Measurements from ENCODE around the gene APAF1.

Gene APAF1

DNA sequence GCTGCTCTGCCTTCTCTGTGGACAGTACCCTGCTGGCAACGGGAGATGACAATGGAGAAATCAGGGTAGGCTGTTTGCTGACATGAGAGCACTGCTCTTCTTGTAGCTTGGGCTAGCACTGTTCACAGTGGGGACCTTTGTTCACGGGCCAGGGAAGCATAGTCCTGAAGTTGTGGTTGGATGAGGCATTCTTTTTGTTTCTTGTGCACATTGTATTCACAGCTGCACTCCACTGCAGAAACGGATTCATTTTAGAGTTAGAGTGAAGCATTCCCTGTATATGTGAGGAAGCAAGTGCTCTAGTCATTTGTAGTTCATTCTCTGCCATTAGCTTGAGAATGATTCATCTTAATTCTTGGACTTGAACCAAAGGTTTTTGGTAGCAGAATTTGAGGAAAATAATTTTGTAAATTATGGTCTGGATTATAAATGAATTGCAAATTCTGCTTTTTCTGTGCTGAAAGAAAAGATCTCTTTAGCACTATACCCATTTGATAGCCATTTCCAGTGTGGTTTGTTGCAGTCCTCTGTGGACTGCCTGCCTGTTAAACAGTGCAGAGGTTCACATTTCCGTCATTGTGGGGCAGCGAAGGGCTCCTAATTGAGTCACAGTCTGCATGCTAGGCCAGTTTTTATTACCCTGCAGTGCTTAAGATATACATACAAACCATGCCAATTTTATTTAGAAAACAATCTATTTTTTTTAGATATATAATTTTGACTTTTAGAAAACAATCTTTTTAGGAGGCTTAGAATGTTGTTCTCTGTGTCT lies 80.6 kb downstream of the APAF1 start:
- H3K27me3 ChIP-seq (ENCODE audit: low read depth): no peaks in the 10 kb centered on the region
- H3K4me3 ChIP-seq: no peak overlapping the region
- DNase-seq (ENCODE audit: low spot score in 2 of 2): peak; percentile 14 to 71
- in situ Hi-C loops (cut with MboI; ENCODE audit: low sequenced_read_pairs): loop anchor here (25.0 kb wide), 1 partner anchor 262 kb away; no protein-coding TSS in a partner anchor
- no peaks in the 10 kb centered on the region for H3K9me3 ChIP-seq
- H3K36me3 ChIP-seq (replicated peaks): peaks cover 12% of the 10 kb centered on the region
- H3K4me1 ChIP-seq: no peaks in the 10 kb centered on the region

DNA sequence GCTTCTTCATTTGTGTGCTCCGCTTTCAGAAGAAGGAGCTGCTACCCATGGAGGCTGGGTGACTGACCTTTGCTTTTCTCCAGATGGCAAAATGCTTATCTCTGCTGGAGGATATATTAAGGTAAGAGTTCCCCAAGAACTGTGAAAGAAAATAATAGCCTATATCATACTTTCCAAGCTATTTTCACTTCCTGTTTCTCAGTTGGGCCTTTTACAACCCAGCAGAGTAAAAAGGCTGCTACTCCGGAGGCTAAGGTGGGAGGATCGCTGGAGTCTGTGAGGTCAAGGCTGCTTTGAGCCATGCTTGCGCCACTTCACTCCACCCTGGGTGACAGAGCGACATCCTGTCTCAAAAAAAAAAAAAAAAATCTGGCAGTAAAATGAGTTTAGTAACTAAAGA lies 82.1 kb downstream of the APAF1 start:
- Histone ChIP-seq H3K36me3 (replicated peaks) (peaks cover 12% of the 10 kb centered on the region), H3K27me3 (ENCODE audit: low read depth) (no peaks in the 10 kb centered on the region), H3K4me1 (no peaks in the 10 kb centered on the region), H3K9me3 (no peaks in the 10 kb centered on the region), H3K4me3 (no peak overlapping the region)
- in situ Hi-C loops (cut with MboI; ENCODE audit: low sequenced_read_pairs): loop anchor here (25.0 kb wide), 1 partner anchor 260 kb away; no protein-coding TSS in a partner anchor
- no peak for DNase-seq (ENCODE audit: low spot score in 2 of 2)

DNA sequence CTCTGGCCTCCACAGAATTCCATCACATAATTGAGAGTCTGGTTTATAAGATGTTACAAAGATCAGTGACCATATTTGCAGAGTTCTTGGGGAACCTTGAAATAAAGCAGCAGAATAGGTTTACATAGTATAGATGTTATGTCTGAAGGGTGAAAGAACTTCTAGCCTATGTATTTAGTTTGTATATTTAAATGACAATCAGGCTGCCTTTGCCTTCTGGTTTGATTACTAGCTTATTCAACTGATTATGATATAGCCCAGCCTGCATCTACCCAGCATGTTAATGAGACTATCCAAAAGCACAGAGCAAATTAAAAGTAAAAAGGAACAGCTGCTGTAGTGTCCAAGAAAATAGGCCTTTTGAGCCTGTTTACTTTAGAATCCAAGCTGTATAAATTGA lies 85.3 kb downstream of the APAF1 start:
- H3K4me3 ChIP-seq: no peak overlapping the region
- H3K4me1 ChIP-seq: no peaks in the 10 kb centered on the region
- in situ Hi-C loops (cut with MboI; ENCODE audit: low sequenced_read_pairs): loop anchor here (25.0 kb wide), 1 partner anchor 257 kb away; no protein-coding TSS in a partner anchor
- H3K9me3 ChIP-seq: no peaks in the 10 kb centered on the region
- peaks cover 6% of the 10 kb centered on the region for H3K36me3 ChIP-seq (replicated peaks)
- no peak for DNase-seq (ENCODE audit: low spot score in 2 of 2)
- H3K27me3 ChIP-seq (ENCODE audit: low read depth): no peaks in the 10 kb centered on the region

- in situ Hi-C loops (cut with MboI; ENCODE audit: low sequenced_read_pairs): loop anchor here (25.0 kb wide), 1 partner anchor 253 kb away; no protein-coding TSS in a partner anchor
- no peak overlapping the region for H3K4me3 ChIP-seq
- H3K36me3 ChIP-seq (replicated peaks): no peaks in the 10 kb centered on the region; the same call in 1 of the 2 replicates
- H3K4me1 ChIP-seq: no peaks in the 10 kb centered on the region
- H3K27me3 ChIP-seq (ENCODE audit: low read depth): no peaks in the 10 kb centered on the region
- DNase-seq (ENCODE audit: low spot score in 2 of 2): no peak
- no peaks in the 10 kb centered on the region for H3K9me3 ChIP-seq
Observed at GRCh38 chr12:98733667-98734350, 88.7 kb downstream of the APAF1 start.

- DNase-seq (ENCODE audit: low spot score in 2 of 2): no peak
- Histone ChIP-seq H3K4me3 (no peak overlapping the region), H3K4me1 (no peaks in the 10 kb centered on the region), H3K36me3 (replicated peaks) (no peaks in the 10 kb centered on the region), H3K27me3 (ENCODE audit: low read depth) (no peaks in the 10 kb centered on the region), H3K9me3 (peaks cover 2% of the 10 kb centered on the region; the same call in 1 of the 2 replicates)
- in situ Hi-C loops (cut with MboI; ENCODE audit: low sequenced_read_pairs): loop anchor here (25.0 kb wide), 1 partner anchor 251 kb away; no protein-coding TSS in a partner anchor
Observed at GRCh38 chr12:98735821-98736220, 90.7 kb downstream of the APAF1 start.

- H3K4me1 ChIP-seq: peaks cover under 1% of the 10 kb centered on the region; the same call in 1 of the 2 replicates
- no peak overlapping the region for H3K4me3 ChIP-seq
- H3K9me3 ChIP-seq: peaks cover 4% of the 10 kb centered on the region; the same call in 1 of the 2 replicates
- in situ Hi-C loops (cut with MboI; ENCODE audit: low sequenced_read_pairs): loop anchor here (25.0 kb wide), 1 partner anchor 251 kb away; no protein-coding TSS in a partner anchor
- no peaks in the 10 kb centered on the region for H3K36me3 ChIP-seq (replicated peaks)
- no peak for DNase-seq (ENCODE audit: low spot score in 2 of 2)
- no peaks in the 10 kb centered on the region for H3K27me3 ChIP-seq (ENCODE audit: low read depth)
Observed at GRCh38 chr12:98736352-98737321, 91.5 kb downstream of the APAF1 start.

DNA sequence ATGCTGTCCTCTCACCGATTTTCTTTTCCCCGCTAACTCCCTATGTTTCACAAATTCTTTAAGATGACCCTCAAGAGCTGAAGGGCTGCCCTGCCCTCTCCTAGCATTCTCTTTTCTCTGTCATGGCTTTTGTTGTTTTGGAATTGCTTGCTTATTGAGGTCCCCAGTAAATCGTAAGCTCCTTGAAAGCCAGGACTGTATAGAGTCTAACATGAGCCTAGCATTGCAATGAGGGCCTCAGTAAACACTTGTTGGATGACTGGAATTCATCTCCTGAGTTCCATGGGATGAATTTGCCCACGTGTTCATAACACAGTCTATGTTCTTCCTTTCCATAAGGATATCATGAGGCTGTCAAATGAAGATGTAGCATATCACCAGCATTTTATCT lies 92.2 kb downstream of the APAF1 start:
- H3K9me3 ChIP-seq: peaks cover 4% of the 10 kb centered on the region; the same call in 1 of the 2 replicates
- no peaks in the 10 kb centered on the region for H3K36me3 ChIP-seq (replicated peaks)
- no peak overlapping the region for H3K4me3 ChIP-seq
- no peak for DNase-seq (ENCODE audit: low spot score in 2 of 2)
- no peaks in the 10 kb centered on the region for H3K27me3 ChIP-seq (ENCODE audit: low read depth)
- in situ Hi-C loops (cut with MboI; ENCODE audit: low sequenced_read_pairs): loop anchor here (25.0 kb wide), 1 partner anchor 250 kb away; no protein-coding TSS in a partner anchor
- peaks cover 5% of the 10 kb centered on the region; the same call in 1 of the 2 replicates for H3K4me1 ChIP-seq

- Histone ChIP-seq H3K36me3 (replicated peaks) (no peaks in the 10 kb centered on the region), H3K27me3 (ENCODE audit: low read depth) (no peaks in the 10 kb centered on the region), H3K9me3 (peaks cover 4% of the 10 kb centered on the region; the same call in 1 of the 2 replicates), H3K4me1 (peaks cover 5% of the 10 kb centered on the region; the same call in 1 of the 2 replicates), H3K4me3 (no peak overlapping the region)
- in situ Hi-C loops (cut with MboI; ENCODE audit: low sequenced_read_pairs): loop anchor here (25.0 kb wide), 1 partner anchor 249 kb away; no protein-coding TSS in a partner anchor
- DNase-seq (ENCODE audit: low spot score in 2 of 2): no peak
Observed at GRCh38 chr12:98738002-98738401, 92.9 kb downstream of the APAF1 start.

GRCh38 chr12:98738539-98738938 lies 93.4 kb downstream of the APAF1 start:
- Histone ChIP-seq H3K4me1 (peaks cover 5% of the 10 kb centered on the region; the same call in 1 of the 2 replicates), H3K27me3 (ENCODE audit: low read depth) (no peaks in the 10 kb centered on the region), H3K4me3 (no peak overlapping the region), H3K36me3 (replicated peaks) (no peaks in the 10 kb centered on the region), H3K9me3 (peaks cover 4% of the 10 kb centered on the region; the same call in 1 of the 2 replicates)
- no peak for DNase-seq (ENCODE audit: low spot score in 2 of 2)
- in situ Hi-C loops (cut with MboI; ENCODE audit: low sequenced_read_pairs): loop anchor here (25.0 kb wide), 1 partner anchor 249 kb away; no protein-coding TSS in a partner anchor

- peaks cover 5% of the 10 kb centered on the region; the same call in 1 of the 2 replicates for H3K4me1 ChIP-seq
- DNase-seq (ENCODE audit: low spot score in 2 of 2): no peak
- H3K27me3 ChIP-seq (ENCODE audit: low read depth): peaks cover under 1% of the 10 kb centered on the region; the same call in 1 of the 2 replicates
- H3K9me3 ChIP-seq: peaks cover 4% of the 10 kb centered on the region; the same call in 1 of the 2 replicates
- H3K4me3 ChIP-seq: no peak overlapping the region
- in situ Hi-C loops (cut with MboI; ENCODE audit: low sequenced_read_pairs): loop anchor here (25.0 kb wide), 1 partner anchor 247 kb away; no protein-coding TSS in a partner anchor
- H3K36me3 ChIP-seq (replicated peaks): no peaks in the 10 kb centered on the region
Observed at GRCh38 chr12:98740751-98741150, 95.7 kb downstream of the APAF1 start.

- no peaks in the 10 kb centered on the region for H3K36me3 ChIP-seq (replicated peaks)
- H3K27me3 ChIP-seq (ENCODE audit: low read depth): peaks cover 4% of the 10 kb centered on the region
- in situ Hi-C loops (cut with MboI; ENCODE audit: low sequenced_read_pairs): loop anchor here (25.0 kb wide), 1 partner anchor 246 kb away; no protein-coding TSS in a partner anchor
- H3K4me1 ChIP-seq: peaks cover 5% of the 10 kb centered on the region; the same call in 1 of the 2 replicates
- peaks cover 4% of the 10 kb centered on the region; the same call in 1 of the 2 replicates for H3K9me3 ChIP-seq
- DNase-seq (ENCODE audit: low spot score in 2 of 2): no peak
- H3K4me3 ChIP-seq: no peak overlapping the region
Observed at GRCh38 chr12:98741196-98741555, 96.1 kb downstream of the APAF1 start.

DNA sequence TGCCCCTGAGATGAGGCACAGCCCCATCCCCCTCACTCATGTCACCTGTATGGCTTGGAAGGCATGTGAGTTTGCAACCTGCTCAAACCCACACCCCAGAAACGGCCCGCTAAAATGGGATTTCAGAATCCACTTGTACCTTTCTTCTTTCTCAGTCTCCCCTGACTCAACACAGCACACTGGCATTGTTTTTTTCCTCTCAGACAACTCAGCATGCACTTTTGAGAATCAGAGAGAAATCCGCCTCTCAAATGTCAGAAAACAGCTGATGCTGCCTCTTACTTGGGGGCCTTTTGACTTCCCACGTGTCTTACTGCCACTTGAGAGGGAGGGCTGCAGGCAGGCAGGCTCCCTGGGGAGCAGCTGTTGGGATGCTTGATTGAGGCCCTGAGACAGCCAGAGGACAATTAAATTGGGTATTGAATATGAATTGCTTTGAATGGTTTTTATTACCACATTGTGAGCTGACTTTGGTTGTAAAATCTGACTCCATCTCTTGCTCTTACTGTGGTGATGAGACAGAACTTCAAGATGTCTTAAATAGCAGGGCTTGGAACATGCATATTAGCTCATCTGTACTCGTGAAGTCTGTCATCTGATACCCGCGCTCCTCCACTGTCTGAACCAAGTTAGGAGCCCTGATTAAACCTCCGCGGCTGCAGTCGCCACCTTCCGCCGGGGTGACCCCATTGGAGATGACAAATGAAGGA lies 96.6 kb downstream of the APAF1 start:
- Histone ChIP-seq H3K9me3 (peaks cover 4% of the 10 kb centered on the region; the same call in 1 of the 2 replicates), H3K4me3 (no peak overlapping the region), H3K27me3 (ENCODE audit: low read depth) (peaks cover 10% of the 10 kb centered on the region), H3K36me3 (replicated peaks) (no peaks in the 10 kb centered on the region), H3K4me1 (peaks cover 5% of the 10 kb centered on the region; the same call in 1 of the 2 replicates)
- in situ Hi-C loops (cut with MboI; ENCODE audit: low sequenced_read_pairs): loop anchor here (25.0 kb wide), 1 partner anchor 246 kb away; no protein-coding TSS in a partner anchor
- peak; percentile 57 to 68 for DNase-seq (ENCODE audit: low spot score in 2 of 2)
